Measurements from ENCODE around the gene OSR1.
"Not testable (repeated sequence)": the region's sequence is repeated elsewhere in the genome, so short reads cannot be mapped to it uniquely, and the experiment has no call there.

Gene OSR1

DNA sequence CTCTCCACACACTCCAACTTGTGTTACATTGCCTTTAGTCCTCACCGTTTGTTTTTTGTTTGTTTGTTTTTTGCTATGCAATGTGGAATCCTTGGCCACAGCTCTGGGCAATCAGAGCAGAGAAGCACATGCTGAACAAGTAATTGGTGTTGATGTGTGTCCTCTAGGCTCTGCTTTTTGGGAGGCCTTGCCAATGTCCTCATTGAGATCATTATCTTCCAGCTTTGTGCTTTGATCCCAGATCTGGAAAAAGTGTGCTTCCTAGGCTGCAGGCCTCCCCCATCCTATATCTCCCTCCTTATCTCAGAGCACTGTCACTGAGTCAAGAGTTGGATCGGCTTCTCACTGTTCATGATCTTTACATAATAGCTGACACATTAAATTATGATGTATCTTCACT, 25.9 kb downstream of the OSR1 start:
- no peak for DNase-seq (ENCODE audit: low read depth in 2 of 2)

DNA sequence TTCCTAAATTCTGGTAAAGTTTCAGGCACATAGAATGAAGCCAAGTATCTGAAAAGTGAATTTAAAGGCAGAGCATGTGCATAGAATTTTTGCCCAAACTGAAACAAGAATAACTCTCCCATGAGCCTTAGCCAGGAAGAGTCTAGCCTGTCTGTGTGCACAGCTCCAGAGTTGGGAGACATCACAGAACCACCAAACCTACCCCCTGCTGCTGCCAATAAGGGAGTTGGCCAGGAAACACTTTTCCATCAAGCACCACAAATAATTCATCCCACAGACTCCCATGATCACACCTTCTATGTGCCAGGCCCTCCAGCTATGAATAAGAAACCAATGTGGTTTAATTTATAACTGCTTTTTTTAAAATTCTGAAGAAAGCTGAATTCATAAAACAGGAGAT, 27.0 kb downstream of the OSR1 start:
- no peak for DNase-seq (ENCODE audit: low read depth in 2 of 2)

DNA sequence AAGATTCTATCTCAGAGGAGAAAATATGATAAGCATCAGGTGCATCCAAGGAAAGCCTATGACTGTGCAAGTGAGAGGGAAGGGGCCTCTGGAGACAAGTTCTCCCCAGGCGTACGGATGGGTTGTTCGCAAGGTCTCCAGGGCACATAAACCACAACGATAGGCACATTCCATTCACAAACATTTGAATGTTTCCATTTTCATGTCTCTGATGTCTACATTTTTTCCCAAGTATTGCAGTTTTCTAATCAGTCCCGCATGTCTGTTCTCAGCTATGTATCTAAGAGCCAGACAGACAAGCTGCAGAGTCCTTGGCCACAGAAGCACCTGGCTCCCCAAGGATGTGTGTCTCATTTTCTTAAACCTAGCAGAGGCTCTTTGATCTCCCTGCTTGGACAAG, 28.0 kb downstream of the OSR1 start:
- no peak for DNase-seq (ENCODE audit: low read depth in 2 of 2)

DNA sequence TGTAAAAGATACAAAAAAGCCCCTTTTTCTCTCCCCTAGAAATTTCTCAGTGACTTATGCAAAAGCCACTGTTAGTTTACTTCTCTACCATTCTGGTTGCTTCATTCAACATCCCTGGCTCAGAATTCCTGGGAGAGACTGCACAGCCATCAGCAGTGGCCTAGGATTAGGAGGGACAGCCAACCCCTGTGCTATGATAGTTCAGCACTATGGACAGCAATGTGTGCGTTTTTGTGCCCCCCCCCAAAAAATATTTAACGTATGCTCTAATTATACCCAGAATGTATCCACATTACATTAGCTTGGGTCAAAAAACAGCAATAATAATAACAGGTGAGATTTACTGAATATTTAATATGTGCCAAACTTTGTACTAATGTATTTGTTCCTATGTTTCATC, 29.0 kb downstream of the OSR1 start:
- DNase-seq (ENCODE audit: low read depth in 2 of 2), result no peak

DNA sequence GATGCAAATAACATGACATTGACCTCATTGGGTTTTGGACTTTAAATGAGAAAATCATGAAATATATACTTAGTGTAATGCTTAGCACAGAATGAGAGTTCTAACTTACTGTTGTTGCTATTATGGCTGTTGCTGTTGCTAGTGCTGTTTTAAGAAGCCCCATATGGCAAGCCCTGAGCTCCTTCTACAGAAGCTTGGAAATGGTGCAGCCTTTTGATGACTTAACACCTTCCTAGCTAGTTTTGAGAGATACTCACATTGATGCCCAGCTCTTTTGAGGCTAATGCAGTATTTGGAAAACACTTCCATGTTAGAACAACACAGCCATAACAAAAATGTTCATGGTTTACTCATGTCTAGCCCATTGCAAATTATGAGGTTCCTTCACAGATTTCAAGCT, 30.9 kb downstream of the OSR1 start:
- no peak for DNase-seq (ENCODE audit: low read depth in 2 of 2)

DNA sequence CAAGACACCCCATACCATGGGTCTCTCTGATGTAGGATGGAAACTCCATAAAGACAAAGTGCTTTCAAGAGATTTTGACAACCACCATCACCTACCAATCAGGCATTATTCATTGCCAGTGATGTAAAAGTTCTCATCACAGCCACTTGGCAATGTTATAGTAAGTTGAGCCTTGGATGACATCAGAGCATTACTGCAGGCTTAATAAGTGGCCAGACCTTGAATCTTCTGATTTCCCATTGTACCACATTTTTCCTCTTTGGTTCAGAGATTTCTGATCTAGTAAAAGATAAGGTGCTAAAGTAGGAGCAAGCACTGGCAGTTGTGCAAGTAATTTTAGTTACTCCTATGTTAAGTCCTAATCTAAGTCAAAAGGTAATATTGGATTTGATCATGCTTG, 36.5 kb downstream of the OSR1 start:
- no peak for DNase-seq (ENCODE audit: low read depth in 2 of 2)

DNA sequence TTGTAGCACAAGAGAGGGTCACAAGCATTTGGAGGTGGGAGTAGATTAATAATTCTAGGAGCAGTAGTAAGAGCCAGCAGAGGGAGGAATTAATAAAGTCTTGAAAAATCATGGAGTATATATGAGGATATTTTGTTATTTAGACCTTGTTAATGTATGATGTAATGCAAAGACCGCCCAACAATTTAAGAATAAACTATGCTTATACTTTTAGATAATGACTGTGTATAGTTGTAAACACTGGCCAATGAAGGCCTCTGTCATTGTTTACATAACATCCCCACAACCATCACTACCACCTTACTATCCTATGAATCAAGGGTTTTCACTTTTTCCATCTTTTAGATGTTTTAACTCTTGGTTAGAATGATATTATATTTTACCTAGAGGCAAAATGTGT, 37.6 kb downstream of the OSR1 start:
- no peak for DNase-seq (ENCODE audit: low read depth in 2 of 2)

DNA sequence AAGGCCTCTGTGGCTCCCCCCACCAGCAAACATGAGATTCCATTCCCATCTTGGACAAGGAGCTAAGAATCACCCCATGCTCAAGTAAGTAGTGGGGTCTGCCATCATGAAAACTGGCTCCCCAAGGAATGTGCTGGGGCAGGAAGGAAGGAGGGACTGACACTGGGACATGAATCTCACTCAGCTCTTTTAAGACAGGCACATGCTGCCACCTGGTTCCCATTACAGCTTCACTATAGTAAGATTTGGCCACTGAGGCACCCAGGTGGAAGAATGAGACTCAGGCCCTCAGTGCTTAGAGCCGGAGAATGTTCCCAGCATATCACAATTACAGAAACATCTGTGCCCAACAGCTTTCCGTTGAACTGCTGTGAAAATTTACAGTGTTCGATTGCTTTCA, 38.7 kb downstream of the OSR1 start:
- no peak for DNase-seq (ENCODE audit: low read depth in 2 of 2)

DNA sequence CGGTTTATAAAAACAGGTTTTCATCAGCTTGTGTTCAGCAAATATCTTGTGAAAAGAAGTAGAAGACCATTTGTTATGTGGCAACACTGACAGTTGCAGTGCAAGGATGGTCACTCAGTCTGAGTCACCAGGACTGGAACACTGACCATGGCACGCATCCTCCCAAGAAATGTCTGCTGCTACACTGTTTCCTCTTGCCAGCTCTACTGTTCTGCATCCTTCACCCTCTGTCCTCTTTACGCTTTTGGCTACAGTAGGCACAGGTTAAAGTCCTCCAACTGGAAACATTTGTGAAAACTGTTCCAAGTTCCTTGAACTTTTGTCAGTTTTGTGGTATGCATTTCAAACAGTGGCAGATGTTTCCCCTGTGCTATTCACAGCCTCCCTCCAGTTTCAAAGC, 39.4 kb downstream of the OSR1 start:
- DNase-seq (ENCODE audit: low read depth in 2 of 2), result no peak

DNA sequence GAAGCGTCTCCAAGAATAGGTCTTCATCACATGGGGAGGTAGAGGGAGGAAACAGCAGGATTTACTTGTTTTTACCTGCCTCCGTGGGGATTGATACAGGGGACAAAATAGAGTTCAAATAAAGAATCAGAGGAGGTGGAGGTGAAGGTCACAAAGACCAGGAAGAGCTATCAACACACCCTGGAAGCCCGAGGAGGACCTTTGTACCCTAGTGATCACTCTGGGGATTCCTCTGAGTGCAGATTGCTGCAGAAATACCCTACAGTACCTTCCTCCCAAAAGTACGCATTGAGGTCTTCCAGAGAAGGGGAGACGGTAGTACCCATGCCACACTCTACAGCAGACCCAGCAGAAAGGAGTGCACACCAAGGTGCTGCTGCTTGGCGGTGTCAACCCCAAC, 44.9 kb downstream of the OSR1 start:
- DNase-seq (ENCODE audit: low read depth in 2 of 2), result no peak

DNA sequence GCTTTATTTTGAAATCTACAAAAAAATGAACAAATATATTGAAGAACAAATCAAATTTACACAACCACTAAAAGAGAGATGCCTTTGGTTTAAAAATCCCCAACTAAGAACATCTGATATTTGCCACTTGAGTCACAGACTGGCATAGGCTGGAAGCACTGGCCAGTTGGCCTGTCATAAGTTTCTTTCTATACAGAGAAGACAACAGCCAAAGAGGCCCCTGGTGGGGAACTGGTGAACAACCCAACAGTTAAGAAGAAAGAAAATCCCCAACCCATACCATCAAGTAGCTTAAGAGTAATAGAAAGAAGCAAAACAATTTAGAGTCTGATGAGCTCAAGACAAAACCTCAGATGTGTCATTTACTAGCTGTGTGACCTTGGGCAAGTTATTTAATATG, 45.5 kb downstream of the OSR1 start:
- DNase-seq (ENCODE audit: low read depth in 2 of 2), result no peak

DNA sequence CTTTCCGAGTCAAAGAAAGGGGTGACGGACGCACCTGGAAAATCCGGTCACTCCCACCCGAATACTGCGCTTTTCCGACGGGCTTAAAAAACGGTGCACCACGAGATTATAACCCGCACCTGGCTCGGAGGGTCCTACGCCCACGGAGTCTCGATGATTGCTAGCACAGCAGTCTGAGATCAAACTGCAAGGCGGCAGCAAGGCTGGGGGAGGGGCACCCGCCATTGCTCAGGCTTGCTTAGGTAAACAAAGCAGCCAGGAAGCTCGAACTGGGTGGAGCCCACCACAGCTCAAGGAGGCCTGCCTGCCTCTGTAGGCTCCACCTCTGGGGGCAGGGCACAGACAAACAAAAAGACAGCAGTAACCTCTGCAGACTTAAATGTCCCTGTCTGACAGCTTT, 52.4 kb downstream of the OSR1 start:
- DNase-seq (ENCODE audit: low read depth in 2 of 2), result not testable (repeated sequence)

DNA sequence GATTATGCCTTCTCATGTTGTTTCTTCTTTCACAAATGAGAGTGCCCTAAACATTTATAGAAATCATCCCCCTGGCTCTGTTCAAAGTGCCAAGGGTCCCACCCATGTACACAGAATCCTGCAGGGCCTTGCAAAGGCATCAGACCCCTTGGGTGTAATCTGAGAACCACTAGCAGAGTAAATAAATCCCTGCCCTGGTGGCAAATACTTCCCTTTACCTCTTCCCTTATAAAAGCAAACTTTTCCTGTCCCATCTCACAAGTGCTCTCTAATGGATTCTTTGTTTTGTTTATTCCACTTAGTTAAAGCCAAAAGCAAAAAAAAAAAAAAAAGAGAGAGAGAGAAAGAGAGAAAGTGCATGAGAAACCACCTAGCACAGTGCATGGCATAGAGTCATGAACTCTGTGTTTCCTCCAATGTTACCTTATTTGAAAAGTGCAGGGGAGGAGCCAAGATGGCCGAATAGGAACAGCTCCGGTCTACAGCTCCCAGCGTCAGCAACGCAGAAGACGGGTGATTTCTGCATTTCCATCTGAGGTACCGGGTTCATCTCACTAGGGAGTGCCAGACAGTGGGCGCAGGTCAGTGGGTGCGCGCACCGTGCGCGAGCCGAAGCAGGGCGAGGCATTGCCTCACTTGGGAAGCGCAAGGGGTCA, 52.9 kb downstream of the OSR1 start:
- DNase-seq (ENCODE audit: low read depth in 2 of 2), result not testable (repeated sequence)

DNA sequence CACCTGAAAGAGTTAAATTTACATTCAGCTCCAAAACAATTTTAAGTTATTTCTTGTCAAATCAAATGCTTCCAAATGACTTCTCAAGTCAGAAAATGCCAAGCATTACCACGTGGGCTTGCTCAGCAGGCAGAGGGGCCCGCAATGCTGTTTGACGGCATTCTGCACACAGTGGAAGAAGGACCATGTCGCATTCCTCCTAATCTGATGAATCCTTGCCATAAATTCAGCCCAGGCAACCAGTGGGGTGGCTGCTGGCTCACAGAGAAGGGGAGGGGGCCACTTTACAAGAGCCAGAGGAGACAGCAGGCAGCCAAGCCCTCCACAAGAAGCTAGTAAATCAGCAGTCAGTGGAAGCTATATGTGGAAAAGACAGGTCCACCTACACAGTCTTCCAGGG, 56.7 kb downstream of the OSR1 start:
- no peak for DNase-seq (ENCODE audit: low read depth in 2 of 2)
